HepG2 (cell line): Measurements from ENCODE around the gene SESN2.

Experiments used
- CEBPB ChIP-seq: IDR thresholded peaks from 2 replicates; pipeline ENCODE4 v1.6.1; 2011; ENCODE audit warnings: low read depth, low read length, improper control_type of control experiment, borderline replicate concordance
- CTCF ChIP-seq: sonication (generic); formaldehyde crosslinking; IDR thresholded peaks from 2 replicates; pipeline ENCODE4 v1.5.0; 2020; ENCODE audit warnings: mild to moderate bottlenecking, missing genetic modification reagents, moderate library complexity
- FOSL2 ChIP-seq: sonication (generic); formaldehyde crosslinking; IDR thresholded peaks from 2 replicates; pipeline ENCODE4 v1.4.0; 2020; ENCODE audit warnings: missing genetic modification reagents
- MAFF ChIP-seq: IDR thresholded peaks from 2 replicates; pipeline ENCODE4 v1.6.1; 2011; ENCODE audit warnings: low read depth, low read length, improper control_type of control experiment
- MNT ChIP-seq: fragments of 450-650 bp; IDR thresholded peaks from 2 replicates; pipeline ENCODE4 v1.6.1; 2016
- MYC ChIP-seq: sonication (generic); formaldehyde crosslinking; IDR thresholded peaks from 2 replicates; pipeline ENCODE4 v1.9.0; 2021; ENCODE audit warnings: missing genetic modification reagents, borderline replicate concordance
- POLR2A ChIP-seq, 2 experiments: IDR thresholded peaks; 2 replicates each; pipeline ENCODE4 v1.6.1; 2011; ENCODE audit warnings: low read depth in 2 of 2, low read length in 2 of 2, mild to moderate bottlenecking in 1 of 2, moderate library complexity in 1 of 2; ENCODE audit not compliant: insufficient read depth in 1 of 2
- ZKSCAN5 ChIP-seq: sonication (generic); formaldehyde crosslinking; IDR thresholded peaks from 2 replicates; pipeline ENCODE4 v1.5.1; 2020; ENCODE audit warnings: mild to moderate bottlenecking, missing genetic modification reagents
- ZNF281 ChIP-seq: sonication (generic); formaldehyde crosslinking; IDR thresholded peaks from 2 replicates; pipeline ENCODE4 v1.4.0; 2020; ENCODE audit warnings: missing genetic modification reagents, borderline replicate concordance
- ZNF747 ChIP-seq: sonication (generic); formaldehyde crosslinking; IDR thresholded peaks from 2 replicates; pipeline ENCODE4 v1.8.1; 2023; ENCODE audit warnings: missing genetic modification reagents, mild to moderate bottlenecking, borderline replicate concordance

DNA sequence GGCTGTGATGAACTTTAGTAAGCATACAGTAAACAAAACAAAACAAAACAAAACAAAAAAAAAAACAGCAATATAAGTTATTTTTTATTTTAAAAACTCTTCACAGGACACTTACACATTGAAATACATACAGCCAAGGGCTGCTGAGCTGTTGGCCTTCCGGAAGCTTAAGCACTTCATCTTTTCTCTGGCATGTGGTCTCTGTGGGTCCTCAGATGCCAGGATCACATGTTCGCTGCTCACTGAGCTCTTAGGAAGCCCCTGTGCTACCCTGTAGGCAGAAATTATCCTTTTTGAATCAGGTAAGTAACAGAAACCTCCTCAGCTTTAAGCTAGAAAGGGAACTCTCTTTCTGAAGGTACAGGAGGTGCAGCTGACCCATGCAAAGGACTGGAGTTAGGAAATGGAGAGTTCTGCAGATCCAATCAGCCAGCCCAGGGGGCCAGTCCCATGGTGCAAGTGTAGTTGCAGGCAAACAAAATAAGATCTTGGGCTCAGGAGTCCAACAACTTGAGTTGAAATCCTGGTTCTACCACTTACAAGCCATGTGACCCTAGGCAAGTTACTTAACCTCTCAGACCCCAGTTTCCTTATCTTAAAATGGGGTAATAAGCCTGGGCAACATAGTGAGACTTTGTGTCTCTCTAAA lies 47.1 kb downstream of the SESN2 start:
- TF ChIP-seq CTCF, result no peak
- no peak for TF ChIP-seq MAFF
- TF ChIP-seq CEBPB, result no peak
- no peak for TF ChIP-seq MNT
- no peak for TF ChIP-seq MYC
- no peak for TF ChIP-seq POLR2A (IDR thresholded peaks at IDR 0.05; ENCODE audit: insufficient read depth in 1 of 2, low read depth in 2 of 2, low read length in 2 of 2)
- no peak for TF ChIP-seq ZNF281 (CRISPR knock-in tag)
- no peak for TF ChIP-seq ZNF747 (CRISPR knock-in tag)
- no peak for TF ChIP-seq ZKSCAN5 (CRISPR knock-in tag)
- no peak for TF ChIP-seq FOSL2 (CRISPR knock-in tag)
